Right renal cortex interstitium (tissue), 3 donors: Measurements from ENCODE around the gene LBH. TPM values are rescaled to one million over a fixed set of nuclear protein-coding genes. Genes with fewer than 3 reads are reported as not detected.

Experiments used
- DNase-seq, 3 donors: peaks; one replicate each; pipeline ENCODE4 v3.0.0-alpha.2; 2013; ENCODE audit warnings: low read depth in 3 of 3, low spot score in 2 of 3
- polyA plus RNA-seq, 3 donors: library from polyadenylated mRNA; unstranded; fragments of 120-200 nt; gene quantifications; one replicate each; pipeline ENCODE4 v1.2.1, GENCODE V29; 2013; ENCODE audit not compliant: insufficient read length in 3 of 3

LBH gene
- polyA plus RNA-seq, 3 donors: 97.9 to 120 (median 106) TPM

GRCh38 chr2:30298302-30298701 is 67.0 kb downstream of the LBH start:
- DNase-seq: no peak

GRCh38 chr2:30300122-30300455 is 68.8 kb downstream of the LBH start:
- no peak for DNase-seq

DNA sequence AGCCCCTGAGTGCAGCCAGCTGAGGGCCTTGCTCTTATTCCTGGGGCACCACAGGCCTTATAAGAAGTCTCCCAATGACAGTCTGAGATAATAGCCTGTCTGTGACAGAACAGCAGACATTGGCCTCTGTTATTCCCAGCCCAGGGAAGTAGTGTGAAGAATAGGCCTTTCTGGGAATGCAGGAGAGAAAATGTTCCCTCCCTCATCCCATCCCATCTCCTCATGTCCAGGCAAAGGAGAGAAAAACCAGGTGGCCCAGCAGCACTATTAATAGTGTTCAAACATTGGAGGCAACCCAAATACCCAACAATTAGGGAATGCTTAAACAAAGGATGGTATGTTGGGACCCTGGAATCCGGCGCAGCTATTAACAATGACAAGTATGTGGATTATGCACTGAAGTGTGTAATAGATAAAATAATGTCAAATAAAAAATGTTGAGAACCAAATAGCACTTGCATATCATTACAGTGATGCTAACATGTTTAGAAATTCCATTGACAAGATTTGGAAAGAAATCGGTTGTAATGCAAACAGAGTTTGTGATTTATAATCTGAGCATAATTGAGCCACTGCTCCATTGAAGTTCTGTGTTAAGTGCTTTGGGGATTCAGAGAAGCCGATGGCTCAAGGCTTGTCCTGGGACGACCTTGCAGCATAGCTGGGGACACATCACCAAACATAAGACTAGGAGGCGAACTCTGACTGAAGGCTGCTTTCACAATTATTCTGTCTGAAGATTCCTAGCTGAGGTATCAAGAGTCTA is 69.3 kb downstream of the LBH start:
- DNase-seq: no peak

GRCh38 chr2:30301551-30301950 is 70.2 kb downstream of the LBH start:
- DNase-seq: no peak

GRCh38 chr2:30302566-30302965 is 71.2 kb downstream of the LBH start:
- no peak for DNase-seq

GRCh38 chr2:30303095-30303494 is 71.8 kb downstream of the LBH start:
- DNase-seq: no peak

DNA sequence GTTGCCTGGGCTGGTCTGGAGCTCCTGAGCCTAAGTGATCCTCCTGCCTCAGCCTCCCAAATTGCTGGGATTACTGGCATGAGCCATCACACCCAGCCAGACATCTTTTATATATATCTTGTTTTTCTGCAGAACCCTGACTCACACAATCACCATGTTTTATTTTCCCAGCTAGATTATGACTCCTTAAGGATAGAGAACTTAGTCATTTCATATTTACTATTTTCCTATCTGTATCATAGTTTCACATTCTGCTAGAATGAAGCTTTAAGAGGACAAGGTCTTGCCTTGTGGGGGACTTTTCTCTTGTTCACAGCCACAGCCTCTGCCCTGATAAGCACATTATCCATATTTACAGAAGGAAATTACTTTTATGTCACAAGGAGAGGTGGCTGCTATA is 73.9 kb downstream of the LBH start:
- no peak for DNase-seq

DNA sequence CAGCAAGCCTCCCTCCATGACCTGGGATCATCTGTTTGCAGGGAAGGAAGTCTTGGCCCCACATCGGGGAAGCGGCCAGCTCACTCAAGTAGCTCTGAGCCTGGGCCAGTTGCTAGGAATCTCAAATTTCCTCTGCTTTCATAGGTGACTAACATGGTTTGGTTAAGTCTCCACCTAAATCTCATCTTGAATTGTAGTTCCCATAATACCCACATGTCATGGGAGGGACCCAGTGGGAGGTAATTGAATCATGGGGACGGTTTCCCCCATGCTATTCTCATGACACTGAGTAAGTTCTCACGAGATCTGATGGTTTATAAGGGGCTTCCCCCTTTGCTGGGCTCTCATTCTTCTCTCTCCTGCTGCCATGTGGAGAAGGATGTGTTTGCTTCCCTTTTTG is 75.2 kb downstream of the LBH start:
- DNase-seq: no peak

- no peak for DNase-seq
Observed at GRCh38 chr2:30308280-30308679, 76.9 kb downstream of the LBH start.

Other genes with a start within 250 kb of the LBH start
- gene YPEL5, start 84.5 kb upstream of the LBH start, polyA plus RNA-seq: 100 to 1,000 TPM; 124 to 127 (median 124) TPM
- 10 to 100 TPM; 19.6 to 20.5 (median 20.1) TPM for gene LCLAT1, start 215.7 kb downstream of the LBH start, polyA plus RNA-seq